Limb (tissue), 2 donors: ENCODE measurements around the gene LILRA2.
"Not testable (repeated sequence)": the region's sequence is repeated elsewhere in the genome, so short reads cannot be mapped to it uniquely, and the experiment has no call there.

Experiments
- DNase-seq, 2 donors: peaks; one replicate each; pipeline ENCODE4 v3.0.0-alpha.2; 2016; ENCODE audit errors: extremely low spot score in 2 of 2

The LILRA2 gene

DNA sequence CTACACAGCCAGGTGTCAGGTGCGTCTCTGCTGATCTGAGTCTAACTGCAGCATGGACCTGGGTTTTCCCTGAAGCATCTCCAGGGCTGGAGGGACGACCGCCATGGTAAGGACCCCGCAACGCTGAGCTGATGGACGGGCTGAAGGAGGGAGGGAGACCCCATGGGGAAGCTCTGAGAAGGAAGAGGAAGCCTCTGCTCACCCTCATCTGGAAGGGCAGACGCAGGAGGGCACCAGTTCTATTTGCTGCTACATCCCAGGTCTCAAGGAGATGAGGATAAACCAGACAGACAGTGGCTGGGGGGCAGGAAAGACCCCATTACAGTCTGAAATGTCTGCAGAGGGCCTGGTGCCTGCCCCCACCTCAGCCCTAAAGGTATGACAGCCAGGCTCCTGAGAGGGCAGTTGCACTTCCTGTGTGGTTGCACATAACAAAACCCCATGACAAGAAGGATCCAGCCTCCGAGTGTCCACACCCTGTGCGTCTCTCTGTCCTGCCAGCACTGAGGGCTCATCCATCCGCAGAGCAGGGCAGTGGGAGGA is at the start of gene LILRA2:
Gene LILRA2 (plus strand): TSS at position 461 of the 543 bp plus-strand sequence. CDS start 89 bp downstream, outside the sequence.
- no peak for DNase-seq

DNA sequence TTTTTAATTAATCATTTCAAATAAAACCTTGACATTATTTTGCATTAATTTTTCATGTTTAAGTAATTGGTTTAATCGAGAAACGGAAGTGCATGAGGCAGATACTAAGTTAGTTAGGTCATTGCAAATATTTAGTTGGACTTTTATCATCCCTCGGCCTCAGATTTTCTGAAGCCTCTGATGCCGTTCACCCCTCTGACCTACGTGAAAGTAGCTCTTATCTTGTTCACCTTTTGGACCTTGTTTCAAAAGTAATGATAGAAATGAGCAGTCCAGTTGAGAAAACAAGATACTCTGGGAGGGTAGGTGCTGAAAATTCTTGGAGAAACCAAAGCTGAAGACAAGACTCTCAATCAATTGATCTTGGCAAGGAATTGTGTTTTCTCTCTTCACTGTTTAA is 48.0 kb upstream of the LILRA2 start:
- DNase-seq = no peak

DNA sequence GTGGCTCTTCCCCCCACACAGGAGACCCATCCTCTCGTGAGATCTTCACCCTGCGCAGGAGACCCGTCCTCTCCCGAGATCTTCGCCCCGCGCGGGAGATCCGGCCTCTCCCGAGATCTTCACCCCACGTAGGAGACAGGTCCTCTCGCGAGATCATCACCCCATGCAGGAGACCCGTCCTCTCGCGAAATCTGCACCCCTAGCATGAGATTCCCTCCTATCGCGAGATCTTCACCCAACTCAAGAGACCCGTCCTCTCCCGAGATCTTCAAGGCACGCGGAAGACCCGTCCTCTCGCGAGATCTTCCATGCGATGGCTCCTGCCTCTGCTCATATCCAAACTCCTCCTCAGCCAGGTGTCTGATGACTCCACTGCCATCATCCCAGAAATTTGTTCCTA is 46.6 kb upstream of the LILRA2 start:
- DNase-seq = no peak

DNA sequence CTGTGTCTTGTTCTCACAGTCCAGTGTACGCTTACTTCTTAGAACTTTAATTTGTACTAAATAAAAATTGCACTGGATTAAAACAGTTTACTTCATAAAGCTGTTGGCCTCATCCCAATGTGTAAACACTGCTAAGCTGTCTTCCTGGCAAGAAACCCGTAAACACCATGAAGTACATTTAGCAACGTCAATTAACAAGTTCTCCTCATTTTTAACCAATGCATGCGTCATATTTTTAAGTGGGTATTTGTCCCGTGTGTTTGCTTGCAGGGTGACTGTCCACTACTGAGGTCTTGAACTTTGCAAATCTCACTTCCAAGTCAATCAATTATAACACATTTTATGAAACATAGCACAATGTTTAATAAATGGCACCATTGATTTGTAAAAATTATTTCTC is 42.7 kb upstream of the LILRA2 start:
- DNase-seq = no peak

DNA sequence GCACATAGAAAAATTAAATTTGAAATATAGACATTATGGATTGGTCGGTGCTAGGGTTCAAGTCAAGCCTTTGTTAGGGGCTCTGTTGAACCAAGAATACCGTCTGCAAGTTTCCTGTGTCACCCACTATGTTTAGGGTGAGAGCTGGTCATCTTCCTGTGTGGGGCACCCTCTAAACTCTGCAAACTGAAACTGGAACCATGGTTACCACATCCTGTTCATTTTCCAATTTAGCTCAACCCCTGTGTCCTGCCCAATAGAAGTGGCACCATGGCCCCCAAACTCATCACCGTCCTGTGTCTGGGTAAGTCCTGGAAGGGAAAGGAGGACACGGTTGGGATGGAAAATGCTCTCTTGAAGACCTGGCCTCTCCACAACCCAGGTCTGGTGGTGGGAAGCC is 41.1 kb upstream of the LILRA2 start:
- DNase-seq = no peak

DNA sequence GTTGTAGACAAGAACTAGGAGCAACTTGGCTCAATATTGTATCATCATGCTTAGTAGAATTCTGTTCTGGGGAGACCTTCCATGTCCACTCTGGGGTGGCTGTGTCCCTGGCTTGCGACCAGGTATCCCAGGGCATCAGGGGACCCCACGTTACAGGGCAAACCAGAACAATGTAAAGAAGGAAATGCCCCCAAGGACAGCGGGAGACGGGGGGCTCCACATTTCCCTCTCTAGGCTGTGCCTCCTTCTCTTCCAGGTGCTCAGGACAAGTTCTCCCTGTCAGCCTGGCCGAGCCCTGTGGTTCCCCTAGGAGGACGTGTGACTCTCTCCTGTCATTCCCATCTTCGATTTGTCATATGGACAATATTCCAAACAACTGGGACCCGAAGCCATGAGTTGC is 40.1 kb upstream of the LILRA2 start:
- no peak for DNase-seq

DNA sequence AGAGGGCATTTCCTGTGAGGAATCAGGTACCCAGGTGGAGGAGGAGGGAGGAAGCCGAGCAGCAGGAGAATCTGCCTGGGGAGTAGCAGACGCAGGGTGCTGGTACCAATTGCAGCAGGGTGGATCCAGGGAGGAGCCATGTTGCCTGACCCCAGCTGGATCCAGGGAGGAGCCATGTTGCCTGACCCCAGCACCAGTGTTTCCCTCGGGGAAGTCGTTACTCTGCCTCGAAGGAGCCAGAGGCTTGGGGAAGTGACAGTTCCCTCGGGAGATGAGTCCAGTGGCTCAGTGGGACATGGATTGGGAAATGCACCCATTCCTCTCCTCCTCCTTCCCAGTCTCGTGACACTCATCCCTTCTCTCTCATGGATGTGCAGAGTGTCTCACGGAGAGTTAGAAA is 39.4 kb upstream of the LILRA2 start:
- no peak for DNase-seq

DNA sequence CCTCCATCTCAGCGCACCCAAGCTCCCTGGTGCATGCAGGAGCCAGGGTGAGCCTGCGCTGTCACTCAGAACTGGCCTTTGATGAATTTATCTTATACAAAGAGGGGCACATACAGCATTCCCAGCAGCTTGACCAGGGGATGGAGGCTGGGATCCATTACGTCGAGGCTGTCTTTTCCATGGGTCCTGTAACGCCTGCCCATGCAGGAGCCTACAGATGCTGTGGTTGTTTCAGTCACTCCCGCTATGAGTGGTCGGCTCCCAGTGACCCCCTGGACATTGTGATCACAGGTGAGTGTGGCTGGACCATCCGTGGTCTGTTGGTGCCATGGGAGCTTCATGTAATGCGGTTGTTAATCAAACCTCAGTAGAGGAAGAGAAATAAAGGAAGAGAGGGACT is 38.0 kb upstream of the LILRA2 start:
- no peak for DNase-seq

DNA sequence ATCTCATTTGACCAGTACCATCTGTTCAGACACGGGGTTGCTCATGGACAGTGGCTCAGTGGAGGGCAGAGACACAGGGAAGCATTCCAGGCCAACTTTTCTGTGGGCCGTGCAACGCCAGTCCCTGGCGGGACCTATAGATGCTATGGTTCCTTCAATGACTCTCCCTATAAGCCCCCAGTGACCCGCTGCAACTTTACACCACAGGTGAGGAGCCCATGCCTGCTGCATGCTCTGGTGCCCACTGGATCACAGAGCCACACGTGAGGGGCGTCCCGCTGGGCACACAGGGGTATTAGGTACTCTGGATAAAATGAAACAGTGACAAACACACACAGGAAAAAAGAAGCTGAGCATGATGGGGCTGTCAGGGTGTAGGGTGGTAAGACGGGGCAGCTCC is 36.6 kb upstream of the LILRA2 start:
- DNase-seq = no peak

DNA sequence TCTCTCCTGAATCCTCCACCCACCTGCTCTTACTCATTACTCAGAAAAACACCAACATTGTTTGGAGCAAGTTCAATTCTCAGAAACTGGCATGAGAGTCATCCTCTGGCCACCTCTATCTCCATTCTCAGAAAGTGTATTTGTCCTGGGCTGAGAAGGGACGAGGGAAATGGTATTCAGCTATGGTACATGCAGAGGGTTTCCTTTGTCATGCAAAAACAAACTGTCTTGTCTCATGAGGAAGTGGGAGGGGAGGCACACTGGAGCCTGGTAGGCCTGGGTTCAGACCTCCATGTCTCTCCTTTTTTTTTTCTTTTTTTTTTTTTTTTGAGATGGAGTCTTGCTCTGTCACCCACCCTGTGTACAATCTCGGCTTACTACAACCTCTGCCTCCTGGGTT is 31.9 kb upstream of the LILRA2 start:
- DNase-seq = no peak

DNA sequence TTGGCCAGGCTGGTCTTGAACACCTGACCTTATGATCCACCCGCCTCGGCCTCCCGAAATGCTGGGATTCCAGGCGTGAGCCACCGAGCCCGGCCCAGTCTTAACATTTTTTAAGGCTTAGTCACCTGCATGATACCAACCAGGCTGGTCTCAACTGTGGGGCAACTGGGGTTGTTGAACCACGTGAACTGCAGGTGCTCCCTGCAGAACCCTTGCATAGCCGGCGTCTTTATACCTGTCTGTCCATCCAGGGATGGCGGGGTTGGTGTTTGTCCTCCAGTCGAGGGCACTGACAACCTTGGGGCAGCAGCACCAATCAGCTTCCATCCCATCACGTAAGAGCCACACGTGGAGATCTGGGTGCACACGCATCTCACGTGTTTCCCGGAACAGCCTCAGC is 24.8 kb upstream of the LILRA2 start:
- DNase-seq = no peak

DNA sequence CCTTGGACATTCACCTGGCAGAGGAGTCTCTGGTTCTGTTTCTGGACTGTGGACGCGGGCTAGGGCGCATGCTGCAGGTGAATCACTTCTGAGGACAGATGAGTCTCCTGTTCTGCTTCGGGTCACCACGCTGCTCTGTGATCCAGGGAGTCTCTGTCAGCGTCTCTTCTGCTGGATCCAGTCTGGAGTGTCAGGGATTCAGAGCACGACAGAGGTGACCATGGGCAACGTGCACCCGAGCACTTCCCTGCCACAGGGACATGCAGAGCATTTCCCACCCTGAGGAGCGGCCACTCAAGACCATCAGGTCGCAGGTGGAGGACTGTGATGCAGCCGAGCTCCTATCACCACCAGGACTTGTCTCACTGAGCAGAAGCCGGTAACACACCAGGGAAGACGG is 24.4 kb upstream of the LILRA2 start:
- DNase-seq = no peak

DNA sequence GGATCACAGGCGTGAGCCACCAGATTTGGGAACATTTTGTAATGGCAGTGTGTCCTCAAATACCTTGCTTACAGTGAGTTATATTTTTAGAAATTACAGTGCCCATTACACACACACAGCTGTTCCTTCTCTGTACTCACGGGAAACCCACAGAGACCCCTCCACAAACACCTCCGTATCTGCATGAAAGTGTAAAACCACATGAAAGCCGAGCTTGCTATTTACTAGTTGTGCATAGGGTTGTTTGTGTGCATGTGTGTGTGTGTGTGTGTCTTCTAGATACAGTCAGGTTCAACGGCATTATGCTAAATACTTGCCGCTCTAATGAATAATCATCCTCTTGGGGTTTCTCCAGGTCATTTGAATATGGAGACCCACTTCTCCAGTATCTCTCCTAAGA is 22.3 kb upstream of the LILRA2 start:
- DNase-seq = no peak

DNA sequence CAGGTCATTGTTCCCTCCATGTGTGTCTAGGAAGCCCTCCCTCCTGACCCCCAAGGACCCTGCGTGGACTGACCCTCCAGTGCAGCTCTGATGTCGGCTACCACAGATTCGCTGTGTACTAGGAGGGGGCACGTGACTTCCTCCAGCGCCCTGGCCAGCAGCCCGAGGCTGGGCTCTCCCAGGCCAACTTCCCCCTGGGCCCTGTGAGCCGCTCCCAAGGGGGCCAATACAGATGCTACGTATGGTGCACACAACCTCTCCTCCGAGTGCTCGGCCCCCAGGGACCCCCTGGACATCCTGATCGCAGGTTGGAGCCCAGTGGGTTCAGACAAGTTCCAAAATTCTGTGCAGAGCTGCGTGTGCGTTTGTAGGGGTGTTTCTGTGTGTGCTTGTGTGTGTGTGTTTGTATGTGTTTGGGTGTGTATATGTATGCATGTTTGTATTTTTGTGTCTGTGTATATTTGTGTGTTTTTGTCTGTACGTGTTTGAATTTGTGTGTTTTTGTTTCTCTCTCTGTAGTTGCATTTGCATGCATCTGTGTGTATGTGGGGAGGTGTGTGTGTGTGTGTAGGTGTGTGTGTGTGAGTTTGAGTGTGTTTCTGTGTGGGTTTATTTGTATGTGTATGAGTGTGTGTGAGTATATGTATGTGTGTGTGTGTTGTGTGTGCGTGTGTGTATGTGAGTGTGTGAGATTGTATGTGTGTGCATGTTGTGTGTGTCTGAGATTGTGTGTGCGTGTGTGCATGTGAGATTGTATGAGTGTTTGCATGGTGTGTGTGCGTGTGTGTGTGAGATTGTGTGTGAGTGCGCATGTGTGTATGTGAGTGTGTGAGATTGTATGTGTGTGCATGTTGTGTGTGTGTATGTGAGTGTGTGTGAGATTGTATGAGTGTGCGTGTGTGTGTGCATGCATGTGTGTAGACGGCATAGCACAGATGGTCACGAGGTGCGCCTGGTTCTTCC is 21.4 kb upstream of the LILRA2 start:
- no peak for DNase-seq

DNA sequence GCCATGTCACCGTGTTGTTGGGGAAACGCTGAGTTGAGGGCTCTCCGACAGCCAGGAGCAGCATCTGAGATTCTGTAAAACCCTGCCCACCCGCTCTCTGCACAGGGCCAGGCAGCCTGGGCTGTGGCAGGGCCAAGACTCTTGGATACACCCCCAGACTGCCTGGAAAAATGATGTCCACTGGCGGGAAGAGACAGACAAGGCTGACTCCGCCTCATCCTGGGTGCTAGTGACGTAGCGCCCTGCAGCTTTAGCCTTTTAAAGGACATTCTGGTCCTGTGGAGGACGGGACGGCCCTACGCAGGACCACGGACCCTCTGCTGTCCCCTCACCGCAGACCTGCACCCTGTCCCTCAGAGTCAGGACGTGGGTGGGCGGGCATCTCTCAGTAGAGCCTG is 20.7 kb upstream of the LILRA2 start:
- DNase-seq = no peak

DNA sequence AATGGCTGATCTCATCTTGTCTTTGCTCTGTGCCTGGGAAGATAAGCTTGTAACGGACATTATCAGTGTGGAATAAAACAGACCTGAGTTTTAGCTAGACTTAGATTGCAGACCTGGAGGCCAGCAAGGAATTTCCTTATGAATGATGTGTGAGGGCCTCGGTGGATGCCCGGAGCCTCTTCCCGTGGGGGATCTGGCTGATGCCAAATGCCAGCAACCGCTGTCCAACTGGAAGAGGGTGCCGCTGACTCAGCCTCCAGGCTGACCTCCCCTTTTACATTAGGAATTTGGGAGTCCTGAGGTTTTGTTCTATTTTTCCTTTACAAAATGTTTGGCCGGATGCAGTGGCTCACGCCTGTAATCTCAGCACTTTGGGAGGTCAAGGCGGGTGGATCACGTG is 19.6 kb upstream of the LILRA2 start:
- no peak for DNase-seq

DNA sequence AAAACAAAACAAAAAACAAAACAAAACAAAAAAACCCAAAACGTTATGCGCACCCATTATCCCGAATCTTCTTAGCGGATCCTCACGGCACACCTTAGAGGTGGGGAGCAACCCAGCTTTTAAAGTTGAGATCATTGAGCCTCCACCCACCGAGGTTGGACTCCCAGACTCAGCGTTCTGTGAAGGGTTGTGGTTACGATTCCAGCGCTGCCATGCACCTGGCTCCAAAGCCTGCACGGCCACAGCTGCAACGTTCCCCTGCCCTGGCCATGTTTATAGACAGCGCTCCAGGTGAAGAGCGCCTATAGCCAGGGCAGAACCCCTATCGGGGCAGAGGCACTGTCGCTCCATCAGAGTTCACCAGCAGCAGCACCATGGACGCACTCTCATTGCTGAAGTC is 18.7 kb upstream of the LILRA2 start:
- DNase-seq = no peak

DNA sequence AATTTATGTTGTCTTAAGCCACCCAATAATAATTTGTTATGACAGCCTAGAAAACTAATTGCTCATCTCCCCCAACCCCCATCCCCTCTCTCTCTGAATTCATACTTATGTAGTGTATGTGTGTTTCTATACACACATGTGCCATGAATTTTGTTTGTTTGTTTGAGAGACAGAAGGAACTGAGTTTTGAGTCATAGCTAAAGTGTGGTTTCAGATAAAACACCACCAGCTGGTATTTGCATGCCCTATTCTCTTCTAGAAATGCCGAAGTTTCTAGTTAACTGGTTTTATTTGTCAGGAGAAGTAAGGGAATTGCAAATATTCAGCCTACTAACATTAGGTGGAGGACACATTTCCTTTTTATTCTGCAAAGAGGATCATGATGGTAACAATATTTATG is 17.4 kb upstream of the LILRA2 start:
- DNase-seq = no peak

DNA sequence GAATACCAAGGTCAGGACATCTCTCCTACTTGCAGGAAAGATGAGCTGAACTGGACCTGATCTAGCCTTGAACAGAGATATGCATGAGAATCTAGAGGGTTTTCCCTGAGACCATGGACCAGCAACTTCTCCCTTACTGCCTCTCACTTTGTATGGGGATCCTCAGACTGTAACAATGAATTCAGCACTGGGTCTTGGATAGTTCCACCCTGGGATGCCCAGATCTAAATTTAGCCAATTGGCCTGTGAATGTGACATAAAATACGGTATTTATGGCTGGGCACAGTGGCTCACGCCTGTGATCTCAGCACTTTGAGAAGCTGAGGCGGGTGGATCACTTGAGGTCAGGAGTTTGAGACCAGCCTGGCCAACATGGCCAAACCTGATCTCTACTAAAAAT is 15.3 kb upstream of the LILRA2 start:
- DNase-seq = no peak

DNA sequence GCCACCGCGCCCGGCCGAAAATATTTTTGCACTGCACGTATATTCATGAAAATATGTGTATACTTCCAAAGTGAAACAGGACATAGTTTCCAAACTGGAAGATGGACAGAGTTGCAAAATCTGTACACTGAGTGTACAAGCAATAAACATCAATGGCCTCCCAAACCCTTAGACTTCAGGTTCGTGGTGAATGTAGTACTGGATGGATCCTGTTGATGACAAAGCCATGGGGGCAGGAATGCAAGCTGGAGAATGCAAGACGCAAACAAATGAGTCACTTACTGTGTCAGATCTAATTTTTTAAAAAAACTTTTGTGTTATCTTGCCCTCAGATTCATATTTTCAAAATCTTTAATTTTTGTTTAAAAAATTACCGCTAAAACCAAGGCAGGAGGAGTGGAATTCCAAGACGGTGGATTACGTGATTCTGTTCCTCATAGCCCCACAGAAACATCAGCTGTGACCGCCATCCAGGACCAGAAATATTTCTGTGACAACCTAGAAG is 12.7 kb upstream of the LILRA2 start:
- DNase-seq = no peak

DNA sequence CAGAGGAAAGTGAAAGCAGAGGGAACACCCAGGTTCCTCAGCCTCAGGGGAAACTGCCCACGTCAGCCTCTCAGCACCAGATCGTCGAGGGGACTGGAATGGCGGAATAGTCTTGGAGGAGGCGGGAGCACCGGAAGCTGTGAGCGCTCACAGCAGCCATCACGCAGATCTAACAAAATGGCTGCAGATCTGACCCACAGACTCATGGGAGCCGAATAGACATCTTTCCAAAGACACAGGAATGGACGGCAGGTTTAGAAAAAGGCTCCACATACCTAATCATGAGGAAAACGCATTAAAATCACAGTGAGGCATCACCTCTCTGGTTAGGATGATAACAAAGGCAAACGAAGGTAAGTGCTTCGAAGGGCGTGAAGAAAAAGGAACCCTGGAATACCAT is 11.8 kb upstream of the LILRA2 start:
- no peak for DNase-seq

DNA sequence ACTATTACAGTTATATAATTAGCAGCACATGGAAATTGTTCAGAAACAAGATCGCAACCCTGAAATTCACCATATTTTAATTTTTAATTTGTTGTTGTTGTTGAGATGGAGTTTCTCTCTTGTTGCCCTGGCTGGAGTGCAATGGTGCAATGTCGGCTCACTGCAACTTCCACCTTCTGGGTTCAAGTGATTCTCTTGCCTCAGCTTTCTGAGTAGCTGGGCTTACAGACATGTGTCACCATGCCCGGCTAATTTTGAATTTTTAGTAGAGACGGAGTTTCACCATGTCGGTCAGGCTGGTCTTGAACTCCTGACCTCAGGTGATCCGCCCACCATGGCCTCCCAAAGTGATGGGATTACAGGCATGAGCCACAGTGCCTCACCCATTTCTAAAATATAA is 10.4 kb upstream of the LILRA2 start:
- not testable (repeated sequence) for DNase-seq

DNA sequence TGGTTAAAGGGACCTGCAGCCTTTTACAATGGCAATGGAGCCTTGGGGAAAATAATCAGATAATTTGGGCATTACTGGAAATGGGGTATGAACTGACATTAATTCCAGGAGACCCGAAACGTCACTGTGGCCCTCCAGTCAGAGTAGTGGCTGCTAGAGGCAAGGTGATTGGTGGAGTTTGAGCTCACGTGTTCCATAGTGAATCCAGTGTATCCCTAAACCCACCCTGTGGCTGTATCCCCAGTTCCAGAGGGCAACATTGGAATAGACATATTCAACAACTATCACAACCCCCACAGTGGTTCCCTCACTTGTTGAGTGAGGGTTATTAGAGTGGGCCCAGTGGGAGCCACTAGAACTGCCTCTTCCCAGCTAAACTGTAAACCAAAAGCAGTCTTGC is 3.3 kb upstream of the LILRA2 start:
- DNase-seq = no peak
